Ishikawa (cell line): ENCODE data around the gene FOXP1.

ENCODE experiments used
- CEBPB ChIP-seq: IDR thresholded peaks from 2 replicates; pipeline ENCODE4 v1.6.1; 2012
- CREB1 ChIP-seq: IDR thresholded peaks from 2 replicates; pipeline ENCODE4 v1.6.1; 2012; ENCODE audit warnings: low read depth
- EGR1 ChIP-seq: IDR thresholded peaks from 2 replicates; pipeline ENCODE4 v1.6.1; 2012
- EP300 ChIP-seq: IDR thresholded peaks from 2 replicates; pipeline ENCODE4 v1.6.1; 2012; ENCODE audit warnings: borderline replicate concordance
- FOXM1 ChIP-seq: IDR thresholded peaks from 2 replicates; pipeline ENCODE4 v1.6.1; 2012; ENCODE audit warnings: low read depth, borderline replicate concordance
- MAX ChIP-seq: IDR thresholded peaks from 2 replicates; pipeline ENCODE4 v1.6.1; 2012
- NFIC ChIP-seq: IDR thresholded peaks from 2 replicates; pipeline ENCODE4 v1.6.1; 2012
- RAD21 ChIP-seq: IDR thresholded peaks from 2 replicates; pipeline ENCODE4 v1.6.1; 2012; ENCODE audit warnings: low read depth
- REST ChIP-seq: IDR thresholded peaks from 2 replicates; pipeline ENCODE4 v1.6.1; 2012; ENCODE audit warnings: low read depth, mild to moderate bottlenecking
- TAF1 ChIP-seq: IDR thresholded peaks from 2 replicates; pipeline ENCODE4 v1.6.1; 2012; ENCODE audit warnings: low read depth, mild to moderate bottlenecking
- TCF12 ChIP-seq: IDR thresholded peaks from 2 replicates; pipeline ENCODE4 v1.6.1; 2012; ENCODE audit warnings: low read depth
- TEAD4 ChIP-seq: IDR thresholded peaks from 2 replicates; pipeline ENCODE4 v1.6.1; 2012
- USF1 ChIP-seq: IDR thresholded peaks from 2 replicates; pipeline ENCODE4 v1.6.1; 2012
- YY1 ChIP-seq: IDR thresholded peaks from 2 replicates; pipeline ENCODE4 v1.6.1; 2012; ENCODE audit warnings: low read depth
- ZBTB7A ChIP-seq: IDR thresholded peaks from 2 replicates; pipeline ENCODE4 v1.6.1; 2012; ENCODE audit warnings: low read depth

FOXP1 gene

GRCh38 chr3:71187715-71188114, 395.8 kb downstream of the FOXP1 start:
- no peak for TF ChIP-seq TAF1
- no peak for TF ChIP-seq RAD21
- no peak for TF ChIP-seq YY1
- TF ChIP-seq FOXM1 = no peak
- TF ChIP-seq CEBPB = no peak
- no peak for TF ChIP-seq MAX

GRCh38 chr3:71186801-71187200, 396.7 kb downstream of the FOXP1 start:
- no peak for TF ChIP-seq TCF12
- no peak for TF ChIP-seq TAF1
- no peak for TF ChIP-seq MAX
- no peak for TF ChIP-seq EP300
- TF ChIP-seq EGR1 = no peak
- TF ChIP-seq RAD21 = no peak
- TF ChIP-seq CEBPB = no peak
- no peak for TF ChIP-seq YY1

- TF ChIP-seq TEAD4 (no peak), NFIC (no peak)
Observed at GRCh38 chr3:71185733-71186455, 397.6 kb downstream of the FOXP1 start.

GRCh38 chr3:71184252-71184651, 399.3 kb downstream of the FOXP1 start:
- TF ChIP-seq YY1 (no peak), TAF1 (no peak), CREB1 (no peak), FOXM1 (no peak), EGR1 (no peak)

- TF ChIP-seq EGR1 (no peak), YY1 (no peak), TAF1 (no peak), NFIC (no peak), TEAD4 (no peak), ZBTB7A (no peak), USF1 (no peak), RAD21 (no peak), FOXM1 (no peak), EP300 (no peak)
Observed at GRCh38 chr3:71183549-71183948, 400.0 kb downstream of the FOXP1 start.

- TF ChIP-seq TCF12 = no peak
- TF ChIP-seq CEBPB = peak; percentile 36; the same call in 1 of the 2 replicates
Observed at GRCh38 chr3:71180524-71180923, 403.0 kb downstream of the FOXP1 start.

- TF ChIP-seq CEBPB = no peak
- no peak for TF ChIP-seq USF1
- TF ChIP-seq NFIC = no peak
- no peak for TF ChIP-seq RAD21
- TF ChIP-seq ZBTB7A = no peak
- no peak for TF ChIP-seq TAF1
- no peak for TF ChIP-seq TCF12
- TF ChIP-seq EGR1 = no peak
- no peak for TF ChIP-seq MAX
- TF ChIP-seq EP300 = no peak
Observed at GRCh38 chr3:71177375-71177774, 406.2 kb downstream of the FOXP1 start.

- TF ChIP-seq CEBPB = no peak
- TF ChIP-seq USF1 = no peak
- TF ChIP-seq TCF12 = no peak
- no peak for TF ChIP-seq ZBTB7A
- no peak for TF ChIP-seq REST
- no peak for TF ChIP-seq TEAD4
- TF ChIP-seq EP300 = no peak
- TF ChIP-seq NFIC = no peak
- no peak for TF ChIP-seq MAX
- TF ChIP-seq RAD21 = no peak
Observed at GRCh38 chr3:71176366-71176765, 407.2 kb downstream of the FOXP1 start.
